Astrocyte (in vitro differentiated cells and primary cell): ENCODE data around the gene GALNT2. TPM values are rescaled to one million over a fixed set of nuclear protein-coding genes. Genes with fewer than 3 reads are reported as not detected.

Experiments
- DNase-seq: peaks from one replicate; pipeline ENCODE4 v3.0.0-alpha.2; 2010; ENCODE audit warnings: low read depth
- FAIRE-seq: peaks from 2 replicates; lab custom pipeline; 2011; peaks lifted over from hg19 to GRCh38; lab: Jason Lieb, UNC
- H2AFZ ChIP-seq: 2 replicates; pipeline ENCODE4 v1.6.0; 2012; ENCODE audit warnings: low read depth, low read length, inconsistent platforms
- H3K27ac ChIP-seq: 2 replicates; pipeline ENCODE4 v1.5.1; 2011; ENCODE audit warnings: low read depth, low read length, inconsistent platforms
- H3K27me3 ChIP-seq: 2 replicates; pipeline ENCODE4 v1.6.0; 2011; ENCODE audit warnings: low read length, inconsistent platforms; ENCODE audit not compliant: insufficient read depth
- H3K36me3 ChIP-seq: 2 replicates; pipeline ENCODE4 v1.5.1; 2011; ENCODE audit warnings: low read length, inconsistent platforms; ENCODE audit not compliant: insufficient read depth
- H3K4me1 ChIP-seq: 2 replicates; pipeline ENCODE4 v1.5.1; 2011; ENCODE audit warnings: low read length, inconsistent platforms; ENCODE audit not compliant: insufficient read depth
- H3K4me2 ChIP-seq: 2 replicates; pipeline ENCODE4 v1.6.0; 2012; ENCODE audit warnings: low read length, inconsistent platforms
- H3K4me3 ChIP-seq: 2 replicates; pipeline ENCODE4 v1.5.1; 2011; ENCODE audit warnings: low read depth, mild to moderate bottlenecking, low read length, inconsistent platforms; ENCODE audit not compliant: insufficient read depth
- H3K79me2 ChIP-seq: 2 replicates; pipeline ENCODE4 v1.6.0; 2012; ENCODE audit warnings: mild to moderate bottlenecking, low read length, inconsistent platforms; ENCODE audit not compliant: insufficient read depth
- H3K9ac ChIP-seq: 2 replicates; pipeline ENCODE4 v1.6.0; 2012; ENCODE audit warnings: mild to moderate bottlenecking, low read length, inconsistent platforms
- H3K9me3 ChIP-seq: 2 replicates; pipeline ENCODE4 v1.5.1; 2012; ENCODE audit warnings: low read depth, mild to moderate bottlenecking, low read length, inconsistent platforms; ENCODE audit not compliant: insufficient read depth
- H4K20me1 ChIP-seq: 2 replicates; pipeline ENCODE4 v1.6.0; 2012; ENCODE audit warnings: low read length, inconsistent platforms; ENCODE audit not compliant: insufficient read depth
- H3K27ac Mint-ChIP-seq: one replicate; pipeline ENCODE4 v1.8.0; 2021; ENCODE audit warnings: mild to moderate bottlenecking, mixed read lengths; ENCODE audit not compliant: unreplicated experiment
- H3K27me3 Mint-ChIP-seq: one replicate; pipeline ENCODE4 v1.8.0; 2021; ENCODE audit warnings: low read depth, mixed read lengths; ENCODE audit not compliant: unreplicated experiment
- H3K36me3 Mint-ChIP-seq: one replicate; pipeline ENCODE4 v1.8.0; 2021; ENCODE audit warnings: low read depth, mixed read lengths; ENCODE audit not compliant: unreplicated experiment
- H3K4me1 Mint-ChIP-seq: one replicate; pipeline ENCODE4 v1.8.0; 2021; ENCODE audit warnings: low read depth, mixed read lengths; ENCODE audit not compliant: unreplicated experiment
- H3K4me3 Mint-ChIP-seq: one replicate; pipeline ENCODE4 v1.8.0; 2021; ENCODE audit warnings: mild to moderate bottlenecking, moderate library complexity, mixed read lengths; ENCODE audit not compliant: unreplicated experiment
- H3K9me3 Mint-ChIP-seq: one replicate; pipeline ENCODE4 v1.8.0; 2021; ENCODE audit warnings: mild to moderate bottlenecking, mixed read lengths; ENCODE audit not compliant: unreplicated experiment
- EZH2 ChIP-seq: IDR thresholded peaks from 2 replicates; pipeline ENCODE4 v1.6.1; 2012; ENCODE audit warnings: mild to moderate bottlenecking, low read length, inconsistent platforms; ENCODE audit not compliant: insufficient read depth
- total RNA-seq: library from RNA; stranded (reverse); gene quantifications from 2 replicates; pipeline ENCODE4 v1.2.1, GENCODE V29; 2021
- TF ChIP-seq, protein P1 (sequence below): IDR thresholded peaks from 2 replicates; pipeline ENCODE4 v1.5.1; 2011; ENCODE audit warnings: low read depth, mild to moderate bottlenecking, inconsistent platforms, low read length, moderate library complexity; ENCODE audit not compliant: insufficient read depth

The GALNT2 gene
- total RNA-seq, 1 donor from 2014 or later: 507 TPM

DNA sequence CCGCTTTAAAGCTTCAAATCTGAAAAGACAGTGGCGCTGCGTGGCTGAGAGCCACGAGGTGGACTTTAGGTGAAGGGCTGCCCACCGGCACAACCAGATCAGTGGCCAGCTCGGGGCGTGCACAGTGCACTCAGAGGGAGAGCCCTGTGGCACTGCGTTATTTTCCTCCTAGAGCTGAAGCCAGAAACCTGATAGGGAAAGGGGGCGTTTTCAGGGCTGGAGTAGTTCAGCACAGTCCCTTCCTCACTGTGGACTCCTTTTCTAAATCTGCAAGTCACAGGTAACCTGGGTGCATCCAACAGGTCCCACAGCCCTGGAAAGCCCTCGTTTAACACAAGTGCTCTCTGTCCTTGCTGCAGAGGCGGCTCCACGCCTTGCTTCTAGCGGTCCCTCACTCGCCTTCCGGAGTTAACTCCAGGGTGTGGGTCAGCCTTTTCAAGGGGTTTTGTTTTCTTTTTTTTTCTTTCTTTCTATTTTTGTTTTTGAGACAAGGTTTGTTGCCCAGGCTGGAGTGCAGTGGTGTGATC lies 81.2 kb downstream of the GALNT2 start:
- no peak overlapping the region for H3K27ac Mint-ChIP-seq

DNA sequence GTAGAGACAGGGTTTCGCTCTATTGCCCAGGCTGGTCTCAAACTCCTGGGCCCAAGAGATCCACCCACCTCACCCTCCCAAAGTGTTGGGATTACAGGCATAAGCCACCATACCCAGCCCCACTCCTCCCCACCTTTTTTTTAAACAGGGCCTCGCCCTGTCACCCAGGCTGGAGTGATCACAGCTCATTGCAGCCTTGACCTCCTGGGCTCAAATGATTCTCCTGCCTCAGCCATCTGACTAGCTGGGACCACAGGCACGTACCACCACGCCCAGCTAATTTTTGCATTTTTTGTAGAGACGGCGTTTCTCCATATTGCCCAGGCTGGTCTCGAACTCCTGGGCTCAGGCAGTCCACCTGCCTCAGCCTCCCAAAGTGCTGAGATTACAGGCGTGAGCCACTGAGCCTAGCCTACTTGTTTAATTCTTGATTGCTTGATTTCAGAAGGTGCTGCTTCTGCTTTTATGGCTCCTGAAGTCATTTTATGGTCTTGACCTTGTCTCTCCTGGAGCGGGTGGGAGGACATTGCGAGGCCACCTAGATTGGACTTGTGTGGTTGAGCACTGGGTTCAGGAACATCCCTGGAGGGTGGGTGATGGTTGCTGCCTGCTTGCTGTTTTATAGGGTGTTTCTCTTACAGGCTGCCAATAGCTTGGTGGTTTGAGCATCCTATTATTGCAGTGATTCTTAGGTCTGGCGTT lies 81.9 kb downstream of the GALNT2 start:
- Histone ChIP-seq H3K4me2 (no peak overlapping the region), H3K27me3 (no peaks in the 10 kb centered on the region), H3K9me3 (no peaks in the 10 kb centered on the region), H3K9ac (no peak overlapping the region), H2AFZ (no peak overlapping the region), H3K4me3 (no peak overlapping the region), H3K79me2 (peaks cover 93% of the 10 kb centered on the region), H3K27ac (no peak overlapping the region), H3K36me3 (no peaks in the 10 kb centered on the region), H4K20me1 (peaks cover 85% of the 10 kb centered on the region), H3K4me1 (peaks cover 21% of the 10 kb centered on the region)
- Mint-ChIP-seq H3K4me1 (peaks cover 77% of the 10 kb centered on the region), H3K9me3 (no peaks in the 10 kb centered on the region), H3K4me3 (no peak overlapping the region), H3K36me3 (peaks cover 12% of the 10 kb centered on the region), H3K27ac (no peak overlapping the region), H3K27me3 (no peaks in the 10 kb centered on the region)
- FAIRE-seq: no peak
- DNase-seq: no peak
- TF ChIP-seq, protein P1, sequence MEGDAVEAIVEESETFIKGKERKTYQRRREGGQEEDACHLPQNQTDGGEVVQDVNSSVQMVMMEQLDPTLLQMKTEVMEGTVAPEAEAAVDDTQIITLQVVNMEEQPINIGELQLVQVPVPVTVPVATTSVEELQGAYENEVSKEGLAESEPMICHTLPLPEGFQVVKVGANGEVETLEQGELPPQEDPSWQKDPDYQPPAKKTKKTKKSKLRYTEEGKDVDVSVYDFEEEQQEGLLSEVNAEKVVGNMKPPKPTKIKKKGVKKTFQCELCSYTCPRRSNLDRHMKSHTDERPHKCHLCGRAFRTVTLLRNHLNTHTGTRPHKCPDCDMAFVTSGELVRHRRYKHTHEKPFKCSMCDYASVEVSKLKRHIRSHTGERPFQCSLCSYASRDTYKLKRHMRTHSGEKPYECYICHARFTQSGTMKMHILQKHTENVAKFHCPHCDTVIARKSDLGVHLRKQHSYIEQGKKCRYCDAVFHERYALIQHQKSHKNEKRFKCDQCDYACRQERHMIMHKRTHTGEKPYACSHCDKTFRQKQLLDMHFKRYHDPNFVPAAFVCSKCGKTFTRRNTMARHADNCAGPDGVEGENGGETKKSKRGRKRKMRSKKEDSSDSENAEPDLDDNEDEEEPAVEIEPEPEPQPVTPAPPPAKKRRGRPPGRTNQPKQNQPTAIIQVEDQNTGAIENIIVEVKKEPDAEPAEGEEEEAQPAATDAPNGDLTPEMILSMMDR: no peak
- no peak for TF ChIP-seq EZH2

More for the DNA sequence above, 81.2 kb downstream of the GALNT2 start:
- Histone ChIP-seq H2AFZ (no peak overlapping the region), H4K20me1 (peaks cover 87% of the 10 kb centered on the region), H3K4me3 (no peak overlapping the region), H3K9ac (no peak overlapping the region), H3K4me2 (no peak overlapping the region), H3K36me3 (no peaks in the 10 kb centered on the region), H3K79me2 (peaks cover 93% of the 10 kb centered on the region), H3K27ac (no peak overlapping the region), H3K27me3 (no peaks in the 10 kb centered on the region), H3K4me1 (peaks cover 14% of the 10 kb centered on the region), H3K9me3 (no peaks in the 10 kb centered on the region)
- no peaks in the 10 kb centered on the region for H3K27me3 Mint-ChIP-seq
- FAIRE-seq (no peak), DNase-seq (no peak)
- peaks cover 10% of the 10 kb centered on the region for H3K36me3 Mint-ChIP-seq
- TF ChIP-seq EZH2: no peak
- TF ChIP-seq, protein P1: no peak
- H3K4me3 Mint-ChIP-seq: no peak overlapping the region
- H3K9me3 Mint-ChIP-seq: no peaks in the 10 kb centered on the region
- peaks cover 77% of the 10 kb centered on the region for H3K4me1 Mint-ChIP-seq
